Loucy (cell line): Measurements from ENCODE around the gene PRPSAP2.

Experiments
- H2AFZ ChIP-seq: fragments of 200-600 bp; sonication (generic); 2 replicates; pipeline ENCODE4 v1.6.0; 2016; ENCODE audit warnings: antibody characterized with exemption, mild to moderate bottlenecking, low read length, moderate library complexity
- H3F3A ChIP-seq: fragments of 200-600 bp; 2 replicates; pipeline ENCODE4 v1.6.0; 2016; ENCODE audit warnings: antibody characterized with exemption, low read depth, mild to moderate bottlenecking
- H3K27me3 ChIP-seq: fragments of 200-600 bp; sonication (generic); 2 replicates; pipeline ENCODE4 v1.6.1; 2014; ENCODE audit warnings: low read length, mild to moderate bottlenecking; ENCODE audit not compliant: insufficient read depth, poor library complexity, severe bottlenecking
- H3K36me3 ChIP-seq: fragments of 200-600 bp; sonication (generic); 2 replicates; pipeline ENCODE4 v1.6.1; 2016; ENCODE audit warnings: low read length; ENCODE audit not compliant: insufficient read depth
- H3K4me1 ChIP-seq: fragments of 200-600 bp; sonication (generic); 2 replicates; pipeline ENCODE4 v1.5.1; 2014; ENCODE audit warnings: low read length, mild to moderate bottlenecking; ENCODE audit not compliant: insufficient read depth, poor library complexity, severe bottlenecking
- H3K4me2 ChIP-seq: fragments of 200-600 bp; sonication (generic); 2 replicates; pipeline ENCODE4 v1.6.0; 2014; ENCODE audit warnings: antibody characterized with exemption, low read length, low read depth, mild to moderate bottlenecking; ENCODE audit not compliant: poor library complexity, severe bottlenecking
- H3K4me3 ChIP-seq: fragments of 200-600 bp; sonication (generic); 2 replicates; pipeline ENCODE4 v1.5.1; 2014; ENCODE audit warnings: low read length, mild to moderate bottlenecking, mixed read lengths; ENCODE audit not compliant: poor library complexity, severe bottlenecking
- H3K79me2 ChIP-seq: fragments of 200-600 bp; sonication (generic); 2 replicates; pipeline ENCODE4 v1.6.1; 2014; ENCODE audit warnings: low read length; ENCODE audit not compliant: insufficient read depth
- H3K9ac ChIP-seq: fragments of 200-600 bp; sonication (generic); 2 replicates; pipeline ENCODE4 v1.6.0; 2014; ENCODE audit warnings: mild to moderate bottlenecking, low read depth, low read length, moderate library complexity; ENCODE audit not compliant: poor library complexity, severe bottlenecking
- H3K9me2 ChIP-seq: fragments of 200-600 bp; sonication (generic); replicated peaks from 2 replicates; pipeline ENCODE4 v1.6.1; 2016; ENCODE audit warnings: low read depth, low read length, mixed read lengths
- H3K9me3 ChIP-seq: fragments of 200-600 bp; sonication (generic); 2 replicates; pipeline ENCODE4 v1.6.1; 2014; ENCODE audit warnings: mild to moderate bottlenecking, antibody characterized with exemption, low read length, low read depth; ENCODE audit not compliant: insufficient read depth
- H4K20me1 ChIP-seq: fragments of 200-600 bp; sonication (generic); 2 replicates; pipeline ENCODE4 v1.6.0; 2014; ENCODE audit warnings: antibody characterized with exemption, low read length, mild to moderate bottlenecking; ENCODE audit not compliant: insufficient read depth, poor library complexity, severe bottlenecking
- EZH2phosphoT487 ChIP-seq: fragments of 200-600 bp; IDR thresholded peaks from 2 replicates; pipeline ENCODE4 v1.6.1; 2018; ENCODE audit warnings: antibody characterized with exemption, mild to moderate bottlenecking, moderate library complexity, borderline replicate concordance
- TF ChIP-seq, protein P1 (sequence below): fragments of 200-600 bp; sonication (generic); conservative IDR thresholded peaks from 2 replicates; pipeline ENCODE4 v1.5.1; 2014; ENCODE audit warnings: mild to moderate bottlenecking, antibody characterized with exemption, low read length

PRPSAP2 gene

DNA sequence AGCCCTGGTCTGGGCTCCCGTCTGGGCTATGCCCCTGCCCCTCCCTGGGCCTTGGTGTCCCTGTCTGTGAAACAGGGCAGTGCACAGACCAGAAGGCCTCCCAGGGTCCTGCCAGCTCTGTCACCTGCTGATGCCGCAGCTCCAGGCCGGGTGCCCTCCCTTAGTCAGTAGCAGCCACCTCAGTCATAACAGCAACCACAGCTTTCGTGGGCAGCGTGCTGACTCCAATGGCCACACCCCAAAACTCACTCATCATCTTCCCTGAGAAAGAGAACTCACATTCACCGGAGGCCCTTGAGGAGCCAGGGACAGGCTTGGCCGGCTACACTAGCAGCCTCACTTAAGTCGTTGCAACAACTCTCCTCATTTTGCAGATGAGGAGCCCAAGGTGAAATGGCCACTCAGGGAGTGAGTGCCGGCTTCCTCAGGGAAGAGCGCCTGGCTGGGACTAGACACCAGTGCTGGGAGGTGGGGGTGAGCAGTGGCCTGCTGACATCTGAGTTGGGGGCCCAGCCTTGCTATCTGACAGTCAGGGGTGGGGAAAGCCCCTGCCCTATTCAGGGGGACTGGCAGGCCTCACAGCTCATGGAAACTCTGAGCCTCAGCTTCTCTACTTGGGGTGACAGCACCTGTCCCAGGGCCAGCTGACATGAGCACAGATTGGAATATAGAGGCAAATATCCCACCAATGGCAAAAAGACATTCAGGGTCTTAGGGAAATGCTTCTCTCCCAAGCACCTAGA lies 116.6 kb downstream of the PRPSAP2 start:
- Histone ChIP-seq H3K4me1 (peaks cover 14% of the 10 kb centered on the region), H3K36me3 (no peaks in the 10 kb centered on the region), H4K20me1 (no peaks in the 10 kb centered on the region), H3K9me2 (no peaks in the 10 kb centered on the region), H3K27me3 (no peaks in the 10 kb centered on the region), H2AFZ (no peak overlapping the region), H3K9me3 (no peaks in the 10 kb centered on the region), H3K79me2 (no peaks in the 10 kb centered on the region), H3K4me3 (no peak overlapping the region), H3K9ac (no peak overlapping the region), H3F3A (no peaks in the 10 kb centered on the region), H3K4me2 (no peak overlapping the region)
- no peak for TF ChIP-seq EZH2phosphoT487
- TF ChIP-seq, protein P1, sequence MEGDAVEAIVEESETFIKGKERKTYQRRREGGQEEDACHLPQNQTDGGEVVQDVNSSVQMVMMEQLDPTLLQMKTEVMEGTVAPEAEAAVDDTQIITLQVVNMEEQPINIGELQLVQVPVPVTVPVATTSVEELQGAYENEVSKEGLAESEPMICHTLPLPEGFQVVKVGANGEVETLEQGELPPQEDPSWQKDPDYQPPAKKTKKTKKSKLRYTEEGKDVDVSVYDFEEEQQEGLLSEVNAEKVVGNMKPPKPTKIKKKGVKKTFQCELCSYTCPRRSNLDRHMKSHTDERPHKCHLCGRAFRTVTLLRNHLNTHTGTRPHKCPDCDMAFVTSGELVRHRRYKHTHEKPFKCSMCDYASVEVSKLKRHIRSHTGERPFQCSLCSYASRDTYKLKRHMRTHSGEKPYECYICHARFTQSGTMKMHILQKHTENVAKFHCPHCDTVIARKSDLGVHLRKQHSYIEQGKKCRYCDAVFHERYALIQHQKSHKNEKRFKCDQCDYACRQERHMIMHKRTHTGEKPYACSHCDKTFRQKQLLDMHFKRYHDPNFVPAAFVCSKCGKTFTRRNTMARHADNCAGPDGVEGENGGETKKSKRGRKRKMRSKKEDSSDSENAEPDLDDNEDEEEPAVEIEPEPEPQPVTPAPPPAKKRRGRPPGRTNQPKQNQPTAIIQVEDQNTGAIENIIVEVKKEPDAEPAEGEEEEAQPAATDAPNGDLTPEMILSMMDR: no peak

DNA sequence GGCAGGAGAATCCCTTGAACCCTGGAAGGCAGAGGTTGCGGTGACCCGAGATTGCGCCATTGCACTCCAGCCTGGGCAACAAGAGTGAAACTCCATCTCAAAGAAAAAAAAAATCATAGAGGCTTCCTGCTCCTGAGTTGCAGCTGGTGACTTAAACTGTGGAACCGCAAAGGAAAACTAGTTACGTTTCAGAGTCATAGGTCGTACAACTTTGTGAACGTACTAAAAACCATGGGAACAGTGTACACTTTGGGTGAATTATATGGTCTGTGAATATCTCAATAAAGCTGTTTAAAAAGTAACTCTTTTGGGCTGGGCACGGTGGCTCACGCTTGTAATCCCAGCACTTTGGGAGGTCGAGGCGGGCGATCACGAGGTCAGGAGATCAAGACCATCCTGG lies 117.7 kb downstream of the PRPSAP2 start:
- H3F3A ChIP-seq: no peaks in the 10 kb centered on the region
- no peaks in the 10 kb centered on the region for H3K36me3 ChIP-seq
- peaks cover 5% of the 10 kb centered on the region for H3K4me1 ChIP-seq
- no peaks in the 10 kb centered on the region for H3K27me3 ChIP-seq
- TF ChIP-seq EZH2phosphoT487: no peak
- H3K9me3 ChIP-seq: no peaks in the 10 kb centered on the region
- H2AFZ ChIP-seq: no peak overlapping the region
- H3K9ac ChIP-seq: no peak overlapping the region
- no peak overlapping the region for H3K4me2 ChIP-seq
- H3K4me3 ChIP-seq: no peak overlapping the region
- H3K9me2 ChIP-seq: no peaks in the 10 kb centered on the region
- H3K79me2 ChIP-seq: no peaks in the 10 kb centered on the region
- no peaks in the 10 kb centered on the region for H4K20me1 ChIP-seq

DNA sequence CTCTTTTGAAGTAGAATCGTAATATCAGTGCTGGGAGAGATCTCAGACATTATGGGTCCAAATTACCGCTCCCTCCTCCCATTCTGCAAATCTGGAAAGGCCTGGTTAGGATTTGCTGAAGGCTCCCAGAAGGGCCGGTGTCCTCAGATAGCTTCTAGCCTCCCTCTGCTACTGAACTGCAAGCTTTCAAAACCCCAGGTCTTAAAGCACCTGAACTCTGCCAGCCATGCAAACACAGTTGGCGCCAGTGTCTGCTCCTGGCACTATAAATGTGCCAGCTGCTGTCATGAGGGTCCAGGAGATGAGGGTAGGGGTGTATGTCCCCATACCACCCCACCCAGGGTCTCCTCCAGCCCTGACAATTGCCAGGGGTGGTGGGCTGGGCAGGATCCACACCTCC lies 118.3 kb downstream of the PRPSAP2 start:
- no peak overlapping the region for H3K4me2 ChIP-seq
- H3K79me2 ChIP-seq: no peaks in the 10 kb centered on the region
- no peaks in the 10 kb centered on the region for H3K9me2 ChIP-seq
- no peak for TF ChIP-seq EZH2phosphoT487
- TF ChIP-seq, protein P1: no peak
- peaks cover 5% of the 10 kb centered on the region for H3K4me1 ChIP-seq
- H2AFZ ChIP-seq: no peak overlapping the region
- no peaks in the 10 kb centered on the region for H3F3A ChIP-seq
- no peaks in the 10 kb centered on the region for H3K9me3 ChIP-seq
- H3K27me3 ChIP-seq: no peaks in the 10 kb centered on the region
- no peak overlapping the region for H3K4me3 ChIP-seq
- no peaks in the 10 kb centered on the region for H3K36me3 ChIP-seq
- H3K9ac ChIP-seq: no peak overlapping the region
- H4K20me1 ChIP-seq: no peaks in the 10 kb centered on the region

GRCh38 chr17:18977021-18977420 lies 119.1 kb downstream of the PRPSAP2 start:
- Histone ChIP-seq H3K4me1 (peaks cover under 1% of the 10 kb centered on the region), H3K36me3 (no peaks in the 10 kb centered on the region), H3K27me3 (no peaks in the 10 kb centered on the region), H3K79me2 (no peaks in the 10 kb centered on the region), H2AFZ (no peak overlapping the region), H3K9ac (no peak overlapping the region), H3F3A (no peaks in the 10 kb centered on the region), H3K4me2 (no peak overlapping the region), H3K9me2 (no peaks in the 10 kb centered on the region), H3K9me3 (no peaks in the 10 kb centered on the region), H3K4me3 (no peak overlapping the region), H4K20me1 (no peaks in the 10 kb centered on the region)
- TF ChIP-seq, protein P1: no peak
- TF ChIP-seq EZH2phosphoT487: no peak
